Kidney (tissue), 14 donors: ENCODE measurements around the gene REC114. TPM values are rescaled to one million over a fixed set of nuclear protein-coding genes. Genes with fewer than 3 reads are reported as not detected.
"Not testable (repeated sequence)": the region's sequence is repeated elsewhere in the genome, so short reads cannot be mapped to it uniquely, and the experiment has no call there.

Source experiments
- DNase-seq, 5 donors: peaks; one replicate each; pipeline ENCODE4 v3.0.0-alpha.2; 2013 to 2020
- FAIRE-seq: peaks from 2 replicates; lab custom pipeline; 2012; peaks lifted over from hg19 to GRCh38; lab: Jason Lieb, UNC
- H3K27ac ChIP-seq, 2 donors: one replicate each; pipeline ENCODE4 v1.7.0; 2013; ENCODE audit warnings: low read depth in 2 of 2, low read length in 2 of 2, inconsistent platforms in 1 of 2
- H3K27me3 ChIP-seq: one replicate; pipeline ENCODE4 v1.7.1; 2013; ENCODE audit warnings: low read length, inconsistent platforms; ENCODE audit not compliant: control insufficient read depth, insufficient read depth
- H3K36me3 ChIP-seq, 3 donors: one replicate each; pipeline versions ENCODE4 v1.7.0 to v1.7.1; 2013; ENCODE audit warnings: low read length in 3 of 3, control low read depth in 1 of 3, inconsistent platforms in 1 of 3; ENCODE audit not compliant: insufficient read depth in 3 of 3, control insufficient read depth in 2 of 3
- H3K4me1 ChIP-seq, 3 donors: one replicate each; pipeline versions ENCODE4 v1.7.0 to v1.7.1; 2013; ENCODE audit warnings: low read length in 3 of 3, inconsistent platforms in 1 of 3, low read depth in 1 of 3; ENCODE audit not compliant: control insufficient read depth in 2 of 3, insufficient read depth in 2 of 3
- H3K4me3 ChIP-seq, 3 donors: one replicate each; pipeline versions ENCODE4 v1.7.0 to v1.8.1; 2013; ENCODE audit warnings: low read length in 3 of 3, control low read depth in 1 of 3, inconsistent platforms in 1 of 3
- H3K9ac ChIP-seq, 3 donors: one replicate each; pipeline versions ENCODE4 v1.7.0 to v1.7.1; 2013; ENCODE audit warnings: low read length in 3 of 3, control low read depth in 1 of 3, inconsistent platforms in 1 of 3
- H3K9me3 ChIP-seq, 3 donors: one replicate each; pipeline versions ENCODE4 v1.7.0 to v1.7.1; 2013; ENCODE audit warnings: low read length in 3 of 3, control low read depth in 1 of 3, inconsistent platforms in 1 of 3; ENCODE audit not compliant: control insufficient read depth in 2 of 3, insufficient read depth in 1 of 3
- CTCF ChIP-seq: IDR thresholded peaks from 3 replicates; pipeline ENCODE4 v1.5.1; 2012; ENCODE audit warnings: mild to moderate bottlenecking, moderate library complexity, borderline replicate concordance; ENCODE audit not compliant: insufficient read depth; ENCODE audit errors: extremely low read depth
- intact Hi-C: fragments of 100-400 bp; cut with DNase I; formaldehyde crosslinking; loops from one replicate; pipeline ENCODE4 v1.11.1; 2022
- polyA plus RNA-seq: library from polyadenylated mRNA; stranded (reverse); fragments of 350-450 nt; fragmentation: Illumina TruSeq; extraction: RNeasy Lipid Tissue Mini Kit (QIAGEN cat#74804); gene quantifications from one replicate; pipeline ENCODE4 v1.2.3, GENCODE V29; 2014; ENCODE audit warnings: low read depth, low replicate concordance; ENCODE audit not compliant: insufficient read depth
- total RNA-seq: library from RNA; stranded (reverse); fragmentation: NEBNext Ultra II Directional; extraction: Animal tissue kit (Norgen Biotek cat#: 25700); gene quantifications from one replicate; pipeline ENCODE4 v1.2.1, GENCODE V29; 2021
- donor health status: control.
- donor health status: control.
- donor health status: control.
- donor health status: control.
- donor health status: control.
- donor health status: DM: yes; HTN: yes; CAD: no.
- donor health status: Normal renal cell carcinoma (clear cell type).

The REC114 gene
- total and polyA plus RNA-seq, 2 donors from 2014 or later: not detected

- no peak for TF ChIP-seq CTCF
- H3K9ac ChIP-seq: no peak overlapping the region
- H3K36me3 ChIP-seq: no peaks in the 10 kb centered on the region
- intact Hi-C loops: no loop called here
- no peaks in the 10 kb centered on the region for H3K4me1 ChIP-seq
- no peaks in the 10 kb centered on the region for H3K9me3 ChIP-seq
- no peak overlapping the region for H3K27ac ChIP-seq
- H3K4me3 ChIP-seq: no peak overlapping the region
- DNase-seq: no peak
- FAIRE-seq: no peak
- no peaks in the 10 kb centered on the region for H3K27me3 ChIP-seq
Observed at GRCh38 chr15:73437543-73438109, 5.3 kb upstream of the REC114 start.

GRCh38 chr15:73438651-73439050 lies 4.3 kb upstream of the REC114 start:
- Histone ChIP-seq H3K4me3 (no peak overlapping the region), H3K36me3 (no peaks in the 10 kb centered on the region), H3K9me3 (no peaks in the 10 kb centered on the region), H3K27me3 (no peaks in the 10 kb centered on the region), H3K9ac (no peak overlapping the region), H3K4me1 (no peaks in the 10 kb centered on the region), H3K27ac (no peak overlapping the region)
- TF ChIP-seq CTCF: no peak
- intact Hi-C loops: no loop called here
- no peak for DNase-seq
- no peak for FAIRE-seq

GRCh38 chr15:73440571-73440970 lies 2.4 kb upstream of the REC114 start:
- Histone ChIP-seq H3K36me3 (no peaks in the 10 kb centered on the region), H3K27ac (no peak overlapping the region), H3K9me3 (no peaks in the 10 kb centered on the region), H3K27me3 (no peaks in the 10 kb centered on the region), H3K4me1 (no peaks in the 10 kb centered on the region), H3K9ac (no peak overlapping the region), H3K4me3 (no peak overlapping the region)
- no peak for TF ChIP-seq CTCF
- DNase-seq (no peak), FAIRE-seq (no peak)
- intact Hi-C loops: no loop called here

GRCh38 chr15:73442421-73442820 lies 543 bp upstream of the REC114 start:
- H3K9me3 ChIP-seq: no peaks in the 10 kb centered on the region
- no peaks in the 10 kb centered on the region for H3K27me3 ChIP-seq
- H3K4me3 ChIP-seq: no peak overlapping the region
- no peaks in the 10 kb centered on the region for H3K4me1 ChIP-seq
- H3K36me3 ChIP-seq: no peaks in the 10 kb centered on the region
- H3K9ac ChIP-seq: no peak overlapping the region
- intact Hi-C loops: no loop called here
- DNase-seq: no peak
- TF ChIP-seq CTCF: no peak
- no peak overlapping the region for H3K27ac ChIP-seq
- no peak for FAIRE-seq

- DNase-seq, FAIRE-seq, H3K9ac ChIP-seq, H3K9me3 ChIP-seq, H3K4me1 ChIP-seq, H3K36me3 ChIP-seq, H3K4me3 ChIP-seq, H3K27ac ChIP-seq, H3K27me3 ChIP-seq, intact Hi-C loops: not testable (repeated sequence)
Observed at GRCh38 chr15:73447471-73447870, 4.5 kb downstream of the REC114 start.
